ENCODE data around the gene VSIG2. TPM values are rescaled to one million over a fixed set of nuclear protein-coding genes. Genes with fewer than 3 reads are reported as not detected.

VSIG2 gene
- total RNA-seq, 1 experiment from 2014 or later: 0.90 TPM

GRCh38 chr11:124729571-124729970 is 22.5 kb downstream of the VSIG2 start:
- H3K36me3 ChIP-seq (replicated peaks; ENCODE audit: control insufficient read depth, insufficient read depth, low read length): no peaks in the 10 kb centered on the region
- peaks cover 5% of the 10 kb centered on the region for H3K27me3 ChIP-seq (ENCODE audit: control insufficient read depth, insufficient read depth, low read length)
- no peak overlapping the region for H3K4me3 ChIP-seq (ENCODE audit: insufficient read depth, low read depth, low read length)
- peak; percentile 2 for DNase-seq

- Histone ChIP-seq H3K27me3 (ENCODE audit: control insufficient read depth, insufficient read depth, low read length) (peaks cover 19% of the 10 kb centered on the region), H3K36me3 (replicated peaks; ENCODE audit: control insufficient read depth, insufficient read depth, low read length) (no peaks in the 10 kb centered on the region), H3K4me3 (ENCODE audit: insufficient read depth, low read depth, low read length) (no peak overlapping the region)
- DNase-seq: no peak
Measured at GRCh38 chr11:124728134-124728533, 23.9 kb downstream of the VSIG2 start.

- Histone ChIP-seq H3K27me3 (ENCODE audit: control insufficient read depth, insufficient read depth, low read length) (peaks cover 25% of the 10 kb centered on the region), H3K4me3 (ENCODE audit: insufficient read depth, low read depth, low read length) (no peak overlapping the region), H3K36me3 (replicated peaks; ENCODE audit: control insufficient read depth, insufficient read depth, low read length) (no peaks in the 10 kb centered on the region)
- DNase-seq: no peak
Measured at GRCh38 chr11:124727474-124727873, 24.6 kb downstream of the VSIG2 start.

GRCh38 chr11:124725719-124726105 is 26.3 kb downstream of the VSIG2 start:
- H3K27me3 ChIP-seq (ENCODE audit: control insufficient read depth, insufficient read depth, low read length): peaks cover 42% of the 10 kb centered on the region
- no peaks in the 10 kb centered on the region for H3K36me3 ChIP-seq (replicated peaks; ENCODE audit: control insufficient read depth, insufficient read depth, low read length)
- H3K4me3 ChIP-seq (ENCODE audit: insufficient read depth, low read depth, low read length): no peak overlapping the region
- DNase-seq: no peak

- Histone ChIP-seq H3K4me3 (ENCODE audit: insufficient read depth, low read depth, low read length) (no peak overlapping the region), H3K36me3 (replicated peaks; ENCODE audit: control insufficient read depth, insufficient read depth, low read length) (no peaks in the 10 kb centered on the region), H3K27me3 (ENCODE audit: control insufficient read depth, insufficient read depth, low read length) (peaks cover 48% of the 10 kb centered on the region)
- DNase-seq: no peak
Measured at GRCh38 chr11:124724979-124725718, 26.9 kb downstream of the VSIG2 start.

GRCh38 chr11:124722176-124722575 is 29.9 kb downstream of the VSIG2 start:
- Histone ChIP-seq H3K4me3 (ENCODE audit: insufficient read depth, low read depth, low read length) (no peak overlapping the region), H3K36me3 (replicated peaks; ENCODE audit: control insufficient read depth, insufficient read depth, low read length) (no peaks in the 10 kb centered on the region), H3K27me3 (ENCODE audit: control insufficient read depth, insufficient read depth, low read length) (peaks cover 78% of the 10 kb centered on the region)
- DNase-seq: no peak

GRCh38 chr11:124719534-124719933 is 32.5 kb downstream of the VSIG2 start:
- DNase-seq: no peak
- H3K36me3 ChIP-seq (replicated peaks; ENCODE audit: control insufficient read depth, insufficient read depth, low read length): no peaks in the 10 kb centered on the region
- no peak overlapping the region for H3K4me3 ChIP-seq (ENCODE audit: insufficient read depth, low read depth, low read length)
- peaks cover 93% of the 10 kb centered on the region for H3K27me3 ChIP-seq (ENCODE audit: control insufficient read depth, insufficient read depth, low read length)

- Histone ChIP-seq H3K4me3 (ENCODE audit: insufficient read depth, low read depth, low read length) (peak overlapping the region; percentile 29; the same call in 1 of the 2 replicates), H3K27me3 (ENCODE audit: control insufficient read depth, insufficient read depth, low read length) (peaks cover 85% of the 10 kb centered on the region), H3K36me3 (replicated peaks; ENCODE audit: control insufficient read depth, insufficient read depth, low read length) (no peaks in the 10 kb centered on the region)
- peak; percentile 38 for DNase-seq
Measured at GRCh38 chr11:124718801-124719200, 33.3 kb downstream of the VSIG2 start.

GRCh38 chr11:124717786-124718651 is 34.0 kb downstream of the VSIG2 start:
- Histone ChIP-seq H3K36me3 (replicated peaks; ENCODE audit: control insufficient read depth, insufficient read depth, low read length) (no peaks in the 10 kb centered on the region), H3K4me3 (ENCODE audit: insufficient read depth, low read depth, low read length) (peak overlapping the region; percentile 29), H3K27me3 (ENCODE audit: control insufficient read depth, insufficient read depth, low read length) (peaks cover 77% of the 10 kb centered on the region)
- peak; percentile 84 for DNase-seq

- Histone ChIP-seq H3K27me3 (ENCODE audit: control insufficient read depth, insufficient read depth, low read length) (peaks cover 72% of the 10 kb centered on the region), H3K4me3 (ENCODE audit: insufficient read depth, low read depth, low read length) (no peak overlapping the region), H3K36me3 (replicated peaks; ENCODE audit: control insufficient read depth, insufficient read depth, low read length) (no peaks in the 10 kb centered on the region)
- no peak for DNase-seq
Measured at GRCh38 chr11:124717421-124717785, 34.7 kb downstream of the VSIG2 start.

GRCh38 chr11:124716591-124716990 is 35.5 kb downstream of the VSIG2 start:
- Histone ChIP-seq H3K27me3 (ENCODE audit: control insufficient read depth, insufficient read depth, low read length) (peaks cover 64% of the 10 kb centered on the region), H3K4me3 (ENCODE audit: insufficient read depth, low read depth, low read length) (no peak overlapping the region), H3K36me3 (replicated peaks; ENCODE audit: control insufficient read depth, insufficient read depth, low read length) (no peaks in the 10 kb centered on the region)
- no peak for DNase-seq

GRCh38 chr11:124712392-124712791 is 39.7 kb downstream of the VSIG2 start:
- peaks cover 22% of the 10 kb centered on the region for H3K27me3 ChIP-seq (ENCODE audit: control insufficient read depth, insufficient read depth, low read length)
- H3K4me3 ChIP-seq (ENCODE audit: insufficient read depth, low read depth, low read length): no peak overlapping the region
- no peaks in the 10 kb centered on the region for H3K36me3 ChIP-seq (replicated peaks; ENCODE audit: control insufficient read depth, insufficient read depth, low read length)
- DNase-seq: no peak

GRCh38 chr11:124707829-124708228 is 44.2 kb downstream of the VSIG2 start:
- Histone ChIP-seq H3K36me3 (replicated peaks; ENCODE audit: control insufficient read depth, insufficient read depth, low read length) (no peaks in the 10 kb centered on the region), H3K27me3 (ENCODE audit: control insufficient read depth, insufficient read depth, low read length) (no peaks in the 10 kb centered on the region; the same call in 1 of the 2 replicates), H3K4me3 (ENCODE audit: insufficient read depth, low read depth, low read length) (no peak overlapping the region)
- no peak for DNase-seq

GRCh38 chr11:124700028-124700427 is 52.0 kb downstream of the VSIG2 start:
- DNase-seq: no peak
- no peaks in the 10 kb centered on the region for H3K27me3 ChIP-seq (ENCODE audit: control insufficient read depth, insufficient read depth, low read length)
- H3K36me3 ChIP-seq (replicated peaks; ENCODE audit: control insufficient read depth, insufficient read depth, low read length): no peaks in the 10 kb centered on the region
- no peak overlapping the region for H3K4me3 ChIP-seq (ENCODE audit: insufficient read depth, low read depth, low read length)

- DNase-seq: no peak
- no peak overlapping the region for H3K4me3 ChIP-seq (ENCODE audit: insufficient read depth, low read depth, low read length)
- no peaks in the 10 kb centered on the region for H3K36me3 ChIP-seq (replicated peaks; ENCODE audit: control insufficient read depth, insufficient read depth, low read length)
- no peaks in the 10 kb centered on the region for H3K27me3 ChIP-seq (ENCODE audit: control insufficient read depth, insufficient read depth, low read length)
Measured at GRCh38 chr11:124699547-124699946, 52.5 kb downstream of the VSIG2 start.

Measured in H7 (cell line).